ENCODE measurements around the gene PCSK4.

PCSK4 gene

GRCh38 chr19:1507763-1508506 is 17.8 kb upstream of the PCSK4 start (continued):
- TF ChIP-seq SP3 (tag by site-specific recombination; IDR thresholded peaks at IDR 0.05) = peak; percentile 87
- TF ChIP-seq ZFHX2 (tag by site-specific recombination; conservative IDR thresholded peaks at IDR 0.05) = peak; percentile 32; the same call in 1 of the 2 replicates
- TF ChIP-seq ZBTB20 (tag by site-specific recombination; IDR thresholded peaks at IDR 0.05) = peak; percentile 73
- no peak for TF ChIP-seq ZNF132 (tag by site-specific recombination; IDR thresholded peaks at IDR 0.05; ENCODE audit: borderline replicate concordance)
- TF ChIP-seq KLF9 (tag by site-specific recombination; IDR thresholded peaks at IDR 0.05; ENCODE audit: low read depth) = peak; percentile 89
- peak; percentile 85; the same call in 1 of the 2 replicates for TF ChIP-seq GLIS1 (tag by site-specific recombination; IDR thresholded peaks at IDR 0.05)
- TF ChIP-seq ZIC2 (tag by site-specific recombination; IDR thresholded peaks at IDR 0.05) = peak; percentile 30; the same call in 1 of the 2 replicates
- peak; percentile 55; the same call in 1 of the 2 replicates for TF ChIP-seq ZXDB (tag by site-specific recombination; IDR thresholded peaks at IDR 0.05)
- TF ChIP-seq ZNF211 (tag by site-specific recombination; IDR thresholded peaks at IDR 0.05; ENCODE audit: low read depth) = no peak
- peak; percentile 76 for TF ChIP-seq ZNF449 (tag by site-specific recombination; IDR thresholded peaks at IDR 0.05)
- peak; percentile 83; the same call in 1 of the 2 replicates for TF ChIP-seq HOXD13 (CRISPR knock-in tag; IDR thresholded peaks at IDR 0.05; ENCODE audit: borderline replicate concordance)
- TF ChIP-seq ZBTB17 (tag by site-specific recombination; IDR thresholded peaks at IDR 0.05) = peak; percentile 63
- TF ChIP-seq ZNF114 (tag by site-specific recombination; IDR thresholded peaks at IDR 0.05) = no peak
- 0 out of 2 replicates have a peak, but pooled peaks have one; percentile 38 for TF ChIP-seq GLIS2 (tag by site-specific recombination; IDR thresholded peaks at IDR 0.05)
- peak; percentile 96 for TF ChIP-seq SP2 (tag by site-specific recombination; IDR thresholded peaks at IDR 0.05)
- TF ChIP-seq SCRT1 (tag by site-specific recombination; IDR thresholded peaks at IDR 0.05; ENCODE audit: borderline replicate concordance) = no peak
- peak; percentile 100 for TF ChIP-seq KLF10 (tag by site-specific recombination; IDR thresholded peaks at IDR 0.05)
- TF ChIP-seq ZFP69B (tag by site-specific recombination; IDR thresholded peaks at IDR 0.05) = peak; percentile 97
- peak; percentile 74 for TF ChIP-seq KLF16 (tag by site-specific recombination; IDR thresholded peaks at IDR 0.05)
- peak; percentile 51; the same call in 1 of the 2 replicates for TF ChIP-seq WT1 (tag by site-specific recombination; IDR thresholded peaks at IDR 0.05)
- peak; percentile 91 for TF ChIP-seq PATZ1 (tag by site-specific recombination; IDR thresholded peaks at IDR 0.05)
- peak; percentile 81 for TF ChIP-seq ZNF600 (tag by site-specific recombination; IDR thresholded peaks at IDR 0.05)
- TF ChIP-seq KLF1 (tag by site-specific recombination; IDR thresholded peaks at IDR 0.05) = peak; percentile 66
- 0 out of 2 replicates have a peak, but pooled peaks have one; percentile 52 for TF ChIP-seq KLF17 (tag by site-specific recombination; IDR thresholded peaks at IDR 0.05)
- TF ChIP-seq ZNF629 (tag by site-specific recombination; IDR thresholded peaks at IDR 0.05) = peak; percentile 87
- TF ChIP-seq ZBTB26 (tag by site-specific recombination; optimal IDR thresholded peaks at IDR 0.05) = peak; percentile 69
- TF ChIP-seq ZBTB8A (tag by site-specific recombination; IDR thresholded peaks at IDR 0.05) = peak; percentile 99
- TF ChIP-seq AEBP2 (tag by site-specific recombination; IDR thresholded peaks at IDR 0.05; ENCODE audit: borderline replicate concordance) = no peak
- no peak for TF ChIP-seq ZNF280C (tag by site-specific recombination; IDR thresholded peaks at IDR 0.05)
- no peak for TF ChIP-seq ZNF169 (tag by site-specific recombination; IDR thresholded peaks at IDR 0.05)
- peak; percentile 79 for TF ChIP-seq ZNF335 (tag by site-specific recombination; conservative IDR thresholded peaks at IDR 0.05)

Measured in HEK293 (cell line).